ENCODE measurements around the gene CLDN8.

The CLDN8 gene

DNA sequence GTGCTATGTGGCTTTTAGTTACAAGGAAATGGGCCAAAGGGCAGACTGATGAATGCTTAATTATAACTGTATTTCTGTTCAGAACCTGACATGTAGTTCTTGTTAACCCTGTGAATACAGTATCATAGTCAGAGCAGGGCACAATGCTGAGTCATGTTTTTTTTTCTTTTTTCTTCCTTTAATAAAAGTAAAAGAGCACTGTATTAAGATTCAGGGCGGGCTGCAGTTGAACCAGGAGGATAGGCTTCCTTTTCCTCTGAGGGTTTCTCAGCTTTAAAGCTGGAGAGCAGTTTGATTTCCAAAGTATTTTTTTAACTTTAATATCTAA lies 8.7 kb downstream of the CLDN8 start:
- H3K4me3 ChIP-seq (ENCODE audit: low read depth, low read length), result no peak overlapping the region
- TF ChIP-seq, protein P1, sequence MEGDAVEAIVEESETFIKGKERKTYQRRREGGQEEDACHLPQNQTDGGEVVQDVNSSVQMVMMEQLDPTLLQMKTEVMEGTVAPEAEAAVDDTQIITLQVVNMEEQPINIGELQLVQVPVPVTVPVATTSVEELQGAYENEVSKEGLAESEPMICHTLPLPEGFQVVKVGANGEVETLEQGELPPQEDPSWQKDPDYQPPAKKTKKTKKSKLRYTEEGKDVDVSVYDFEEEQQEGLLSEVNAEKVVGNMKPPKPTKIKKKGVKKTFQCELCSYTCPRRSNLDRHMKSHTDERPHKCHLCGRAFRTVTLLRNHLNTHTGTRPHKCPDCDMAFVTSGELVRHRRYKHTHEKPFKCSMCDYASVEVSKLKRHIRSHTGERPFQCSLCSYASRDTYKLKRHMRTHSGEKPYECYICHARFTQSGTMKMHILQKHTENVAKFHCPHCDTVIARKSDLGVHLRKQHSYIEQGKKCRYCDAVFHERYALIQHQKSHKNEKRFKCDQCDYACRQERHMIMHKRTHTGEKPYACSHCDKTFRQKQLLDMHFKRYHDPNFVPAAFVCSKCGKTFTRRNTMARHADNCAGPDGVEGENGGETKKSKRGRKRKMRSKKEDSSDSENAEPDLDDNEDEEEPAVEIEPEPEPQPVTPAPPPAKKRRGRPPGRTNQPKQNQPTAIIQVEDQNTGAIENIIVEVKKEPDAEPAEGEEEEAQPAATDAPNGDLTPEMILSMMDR (IDR thresholded peaks at IDR 0.05; ENCODE audit: low read depth, low read length), result no peak

DNA sequence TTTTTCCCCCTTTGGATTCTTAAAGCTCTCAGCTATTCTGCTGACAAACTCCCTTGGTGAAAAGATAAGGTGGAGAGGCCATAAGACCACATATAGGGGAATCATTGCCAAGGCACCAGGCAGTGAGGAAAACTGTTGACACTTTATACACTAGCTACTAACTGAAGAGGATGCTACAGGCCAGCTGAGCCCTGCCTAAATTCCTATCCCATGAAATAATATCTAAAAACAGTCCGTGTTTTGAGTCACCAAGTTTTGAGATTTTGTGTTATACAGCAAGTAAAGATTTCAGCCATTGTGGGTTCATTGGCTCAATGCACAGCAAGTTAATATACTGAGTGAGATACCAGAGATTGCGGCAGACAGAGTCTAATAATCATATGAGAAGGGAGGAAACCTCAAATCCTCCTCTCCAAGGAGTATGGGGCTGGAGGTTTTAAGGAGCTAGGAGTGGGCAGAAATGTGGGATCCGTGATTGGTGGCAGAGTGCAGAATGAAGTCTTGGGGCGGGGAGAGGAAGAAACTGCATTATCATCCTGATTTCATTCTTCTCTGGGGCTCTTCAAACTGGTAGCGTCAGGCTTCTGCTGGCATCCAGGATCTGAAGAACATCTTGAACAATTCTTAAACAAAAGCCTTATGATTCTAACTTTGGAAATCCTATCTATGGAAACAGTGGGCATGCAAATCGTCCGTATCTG lies 9.2 kb downstream of the CLDN8 start:
- TF ChIP-seq, protein P1 (IDR thresholded peaks at IDR 0.05; ENCODE audit: low read depth, low read length), result no peak
- H3K4me3 ChIP-seq (ENCODE audit: low read depth, low read length), result no peak overlapping the region

DNA sequence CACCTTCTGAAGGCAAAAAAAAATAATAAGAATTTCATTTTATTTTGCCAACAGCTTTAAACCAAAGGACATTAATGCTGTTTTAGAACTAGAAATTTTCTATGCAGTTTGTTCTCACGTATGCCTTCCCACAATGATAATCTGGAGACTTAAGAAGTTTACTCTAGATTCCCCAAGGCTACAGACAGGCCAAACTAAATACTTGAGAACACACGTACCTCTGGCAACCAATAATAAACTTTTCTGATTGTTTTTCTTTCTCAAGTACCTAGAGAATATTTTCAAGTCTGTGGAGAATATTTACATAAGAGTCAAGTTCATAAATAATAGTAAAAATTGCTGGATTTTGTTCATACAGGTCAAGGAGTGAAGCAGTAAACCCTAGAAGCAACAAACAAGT lies 15.9 kb downstream of the CLDN8 start:
- TF ChIP-seq, protein P1 (IDR thresholded peaks at IDR 0.05; ENCODE audit: low read depth, low read length), result no peak
- no peak overlapping the region for H3K4me3 ChIP-seq (ENCODE audit: low read depth, low read length)

DNA sequence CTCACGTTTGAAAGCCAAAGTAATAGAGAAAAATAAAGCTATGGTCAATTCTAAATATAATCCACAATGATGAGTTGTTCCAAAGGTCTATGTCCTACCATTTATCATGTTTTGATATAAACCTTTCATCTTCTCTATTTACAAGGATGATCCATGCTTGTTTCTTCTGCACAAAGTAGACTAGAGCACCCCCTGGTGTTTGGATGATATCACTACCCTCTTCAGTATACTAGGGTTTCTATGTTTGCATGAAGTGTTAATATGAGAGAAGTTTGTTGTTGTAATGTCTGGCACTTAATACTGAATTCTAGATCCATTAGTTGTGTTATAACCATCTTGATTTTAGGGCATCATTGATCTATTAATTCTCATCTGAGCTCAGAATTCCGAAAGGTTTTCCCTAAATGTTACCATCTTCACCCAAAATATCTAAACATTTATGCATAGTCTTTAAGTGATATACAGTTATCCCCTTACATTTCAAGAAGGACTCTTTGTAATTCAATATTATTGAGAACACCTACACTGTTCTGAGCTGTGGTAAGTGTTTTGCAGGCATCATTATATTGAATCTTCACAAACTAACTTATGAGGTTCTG lies 21.1 kb downstream of the CLDN8 start:
- no peak overlapping the region for H3K4me3 ChIP-seq (ENCODE audit: low read depth, low read length)
- TF ChIP-seq, protein P1 (IDR thresholded peaks at IDR 0.05; ENCODE audit: low read depth, low read length), result no peak

DNA sequence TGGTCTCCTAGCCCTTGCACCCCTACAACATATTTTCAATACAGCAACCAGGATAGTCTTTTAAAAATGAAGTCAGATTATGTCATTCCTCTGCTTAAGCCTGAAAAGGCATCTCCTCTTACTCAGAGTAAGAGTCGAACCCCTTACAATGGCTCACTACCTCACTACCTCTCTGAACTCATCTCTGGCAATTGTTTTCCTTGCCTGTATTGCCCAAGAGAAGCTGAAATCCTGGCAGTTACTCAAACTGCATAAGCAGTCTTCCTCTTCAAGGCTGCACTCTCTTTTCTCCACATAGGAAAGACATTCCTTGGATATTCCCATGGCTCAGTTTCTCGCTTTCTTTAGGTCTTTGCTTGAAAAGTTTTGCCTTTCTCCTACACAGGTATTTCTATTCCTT lies 22.7 kb downstream of the CLDN8 start:
- no peak overlapping the region for H3K4me3 ChIP-seq (ENCODE audit: low read depth, low read length)
- TF ChIP-seq, protein P1 (IDR thresholded peaks at IDR 0.05; ENCODE audit: low read depth, low read length), result no peak

DNA sequence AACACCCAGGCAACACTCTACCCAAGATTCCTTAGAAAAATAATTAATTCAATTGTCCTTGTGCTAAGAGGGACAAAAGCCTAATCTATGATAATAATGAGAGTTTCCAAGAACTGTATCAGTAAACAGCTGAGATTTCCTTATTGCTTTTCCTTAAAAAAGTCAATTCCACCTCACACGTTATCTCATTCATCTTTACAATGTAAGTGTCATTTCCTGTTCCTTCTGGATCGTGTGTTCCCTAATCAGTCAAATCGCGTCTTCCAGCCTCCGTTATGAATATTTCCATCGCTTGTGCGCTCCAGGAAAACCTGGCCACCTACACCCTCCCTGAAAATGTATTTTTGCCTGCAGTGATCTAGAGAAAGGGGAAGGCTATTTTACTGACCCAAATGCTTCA lies 25.3 kb downstream of the CLDN8 start:
- H3K4me3 ChIP-seq (ENCODE audit: low read depth, low read length), result no peak overlapping the region
- TF ChIP-seq, protein P1 (IDR thresholded peaks at IDR 0.05; ENCODE audit: low read depth, low read length), result no peak

- no peak overlapping the region for H3K4me3 ChIP-seq (ENCODE audit: low read depth, low read length)
- TF ChIP-seq, protein P1 (IDR thresholded peaks at IDR 0.05; ENCODE audit: low read depth, low read length), result no peak
Measured at GRCh38 chr21:30189773-30190172, 26.1 kb downstream of the CLDN8 start.
